NCI-H2107 (cell line): ENCODE results near the gene EDDM13.
"Not testable (repeated sequence)": the region's sequence is repeated elsewhere in the genome, so short reads cannot be mapped to it uniquely, and the experiment has no call there.

ENCODE experiments used
- DNase-seq: peaks from one replicate; lab custom pipeline; 2025; lab: John Stamatoyannopoulos, UW

Gene EDDM13

DNA sequence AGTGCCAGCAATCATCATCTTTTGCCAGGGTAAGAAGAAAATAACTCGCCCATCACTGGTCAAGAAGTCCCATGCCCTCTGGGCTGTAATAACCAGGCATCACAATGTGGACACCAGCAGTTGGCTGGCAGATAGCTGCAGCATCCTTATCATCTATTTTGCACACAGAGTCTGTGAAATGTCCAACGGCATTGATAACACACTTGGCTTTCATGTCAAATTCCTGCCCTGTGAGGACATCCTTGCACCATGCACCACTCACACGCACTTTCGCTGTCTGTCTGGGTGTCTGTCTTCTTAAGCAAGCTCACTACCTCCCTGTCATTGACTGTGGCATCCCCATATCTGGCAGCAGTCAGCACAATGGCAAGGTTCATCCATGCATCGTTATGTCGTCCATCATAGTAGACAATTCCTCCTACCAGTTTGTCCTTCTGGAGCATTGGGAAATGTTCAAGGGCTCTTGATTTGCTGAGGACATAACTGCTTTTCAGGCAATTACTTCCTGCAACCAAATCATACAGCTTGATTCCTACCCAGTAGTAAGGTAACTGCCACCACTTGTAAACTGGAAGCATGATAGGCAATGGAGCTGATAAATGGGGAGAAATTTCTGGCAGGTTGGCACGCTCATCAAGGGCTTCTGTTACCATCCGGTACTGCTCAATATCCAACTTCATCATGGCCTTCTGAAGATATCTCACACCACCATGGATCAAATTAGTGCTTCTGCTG, 48.9 kb downstream of the EDDM13 start:
- DNase-seq = no peak

- DNase-seq = no peak
Measured at GRCh38 chr19:56321989-56322440, 49.5 kb downstream of the EDDM13 start.

DNA sequence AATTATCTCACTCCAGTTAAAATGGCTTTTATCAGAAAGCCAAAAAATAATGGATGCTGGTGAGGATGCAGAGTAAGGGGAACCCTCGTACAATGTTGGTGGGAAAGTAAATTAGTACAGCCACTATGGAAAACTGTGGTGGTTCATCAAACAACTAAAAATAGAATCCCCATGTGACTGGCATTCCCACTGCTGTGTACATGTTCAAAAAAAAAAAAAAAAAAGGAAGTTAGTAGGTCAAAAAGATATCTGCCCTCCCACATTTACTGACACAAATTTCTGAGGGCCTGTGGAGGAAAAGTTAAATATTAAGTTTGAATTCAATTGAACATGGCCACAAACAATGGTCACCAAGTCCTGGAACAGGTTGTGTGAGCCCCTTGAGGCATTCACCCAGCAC, 51.9 kb downstream of the EDDM13 start:
- DNase-seq = no peak

- DNase-seq = no peak
Measured at GRCh38 chr19:56332695-56333094, 60.1 kb downstream of the EDDM13 start.

- DNase-seq = peak; percentile 7
Measured at GRCh38 chr19:56333506-56333905, 61.0 kb downstream of the EDDM13 start.

DNA sequence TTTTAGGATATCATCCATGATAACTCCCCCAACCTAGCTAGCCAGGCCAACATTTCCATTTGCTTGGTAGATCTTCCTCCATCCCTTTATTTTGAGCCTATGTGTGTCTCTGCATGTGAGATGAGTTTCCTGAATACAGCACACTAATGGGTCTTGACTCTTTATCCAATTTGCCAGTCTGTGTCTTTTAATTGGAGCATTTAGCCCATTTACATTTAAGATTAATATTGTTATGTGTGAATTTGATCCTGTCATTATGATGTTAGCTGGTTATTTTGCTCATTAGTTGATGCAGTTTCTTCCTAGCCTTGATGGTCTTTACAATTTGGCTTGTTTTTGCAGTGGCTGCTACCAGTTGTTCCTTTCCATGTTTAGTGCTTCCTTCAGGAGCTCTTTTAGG, 62.8 kb downstream of the EDDM13 start:
- not testable (repeated sequence) for DNase-seq

GRCh38 chr19:56337077-56337476, 64.5 kb downstream of the EDDM13 start:
- DNase-seq = not testable (repeated sequence)

- DNase-seq = not testable (repeated sequence)
Measured at GRCh38 chr19:56339031-56339430, 66.5 kb downstream of the EDDM13 start.

DNA sequence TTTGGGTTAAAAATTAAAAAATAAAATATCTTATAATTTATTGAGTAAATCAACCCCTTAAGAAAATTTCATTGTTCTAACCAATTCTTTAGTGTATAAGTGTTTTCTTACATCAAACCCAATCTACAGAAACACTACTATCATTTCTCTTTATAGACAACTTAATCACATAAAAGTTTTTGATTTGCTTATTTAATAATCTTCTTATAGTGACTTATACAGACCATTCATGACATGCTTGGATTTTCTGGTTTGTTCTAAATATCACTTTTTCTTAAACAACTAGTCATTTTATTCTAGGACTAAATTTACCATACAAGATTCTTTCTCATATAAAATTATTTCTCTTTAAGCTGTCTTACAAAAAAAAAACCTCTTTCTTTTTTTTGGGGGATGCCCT, 69.4 kb downstream of the EDDM13 start:
- no peak for DNase-seq

- DNase-seq = no peak
Measured at GRCh38 chr19:56347163-56347778, 74.7 kb downstream of the EDDM13 start.

- DNase-seq = no peak
Measured at GRCh38 chr19:56348289-56348877, 75.8 kb downstream of the EDDM13 start.

DNA sequence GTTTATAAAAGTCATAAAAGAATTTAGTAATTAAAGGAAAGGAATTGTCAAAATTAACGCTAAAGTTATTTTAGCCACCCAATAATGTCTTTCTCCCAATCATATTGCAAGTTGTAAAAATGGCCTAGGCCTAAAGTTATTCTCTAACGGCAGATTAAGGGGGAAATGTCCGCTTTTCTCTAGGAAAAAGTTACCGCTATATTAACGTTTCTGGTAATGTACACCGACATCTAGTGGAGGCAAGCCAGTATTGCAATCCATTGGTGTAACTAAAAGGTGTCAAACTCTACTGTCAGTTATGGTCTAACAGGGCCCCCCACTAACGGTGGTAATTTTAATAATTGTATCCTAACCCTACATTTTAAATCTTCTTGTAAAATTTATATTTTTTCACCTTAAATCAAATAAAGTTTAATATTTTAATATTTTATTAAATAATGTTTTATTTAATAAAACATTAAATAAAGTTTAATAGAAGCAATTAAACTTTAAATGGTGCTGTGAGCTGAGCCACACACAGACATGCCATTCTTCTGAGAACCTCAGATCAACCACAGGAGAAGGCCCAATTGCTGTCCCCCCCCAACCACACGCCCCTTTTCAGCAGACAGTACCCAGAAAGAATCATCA, 78.0 kb downstream of the EDDM13 start:
- peak; percentile 8 for DNase-seq

- no peak for DNase-seq
Measured at GRCh38 chr19:56351208-56351607, 78.7 kb downstream of the EDDM13 start.

DNA sequence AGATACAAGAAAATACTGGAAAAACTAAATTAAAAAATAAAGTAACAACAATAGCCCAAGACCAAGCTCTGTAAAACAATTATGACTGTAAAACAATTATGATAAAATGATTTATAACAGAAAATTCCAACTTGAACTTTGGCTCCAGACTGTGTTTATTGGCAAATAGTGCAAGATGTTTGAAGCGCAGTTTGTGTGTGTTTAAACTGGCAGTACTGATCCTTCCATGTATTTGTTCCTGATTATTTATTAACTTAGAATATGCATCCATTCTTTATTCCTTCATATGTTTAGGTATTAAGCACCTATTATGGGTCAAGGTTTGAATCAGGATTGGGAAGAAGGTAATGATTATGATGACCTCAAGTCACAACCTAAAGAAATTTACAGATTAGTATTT, 83.0 kb downstream of the EDDM13 start:
- DNase-seq = no peak

- DNase-seq = no peak
Measured at GRCh38 chr19:56356944-56357343, 84.4 kb downstream of the EDDM13 start.
